RPMI8226 (cell line): ENCODE data around the gene BRD9.
A peak's percentile ranks its signal among the peaks of the same experiment; 100 is the strongest.
"Not testable (repeated sequence)": the region's sequence is repeated elsewhere in the genome, so short reads cannot be mapped to it uniquely, and the experiment has no call there.

Experiments
- DNase-seq: peaks from one replicate; pipeline ENCODE4 v3.0.0-alpha.2; 2015

Gene BRD9

DNA sequence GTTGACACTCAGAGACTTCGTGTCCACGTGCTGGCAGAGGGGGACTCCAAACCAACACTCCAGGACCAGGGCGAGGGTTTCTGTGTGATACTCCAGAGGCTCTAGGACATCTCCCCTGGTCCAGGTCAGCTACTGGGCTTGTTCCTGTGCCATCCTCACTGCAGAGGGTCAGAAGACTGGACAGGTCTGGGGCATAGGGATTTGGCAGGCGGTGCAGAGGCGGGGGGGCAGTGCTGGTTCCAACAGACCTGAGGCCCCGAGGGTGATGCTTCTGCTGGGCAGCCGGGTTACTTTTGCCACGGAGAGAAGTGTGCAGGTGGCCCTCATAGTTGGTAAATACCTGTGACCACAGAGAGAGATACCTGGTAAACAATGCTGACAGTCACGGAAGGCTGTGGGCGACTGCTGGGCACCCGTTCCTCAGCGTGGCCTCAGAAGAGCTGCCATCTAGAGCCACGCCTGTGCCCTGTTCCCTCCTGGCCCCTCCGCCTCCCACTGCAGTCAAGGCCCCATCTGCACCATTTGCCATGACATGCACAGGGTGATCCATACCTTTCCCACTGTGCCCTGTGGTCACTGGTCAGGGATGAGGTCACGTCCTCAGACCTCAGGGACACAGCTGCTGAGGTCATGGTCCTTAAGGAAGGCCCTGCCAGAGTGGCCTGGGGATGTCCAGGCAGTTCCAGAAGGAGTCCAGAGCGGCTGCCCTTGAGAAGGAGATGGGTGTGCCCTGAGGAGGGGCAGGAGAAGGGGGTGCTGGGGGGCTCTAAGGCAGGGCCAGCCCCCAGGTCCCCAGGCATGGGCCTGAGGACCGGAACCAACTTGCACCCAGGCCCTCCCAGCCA lies 30.1 kb upstream of the BRD9 start:
- no peak for DNase-seq

DNA sequence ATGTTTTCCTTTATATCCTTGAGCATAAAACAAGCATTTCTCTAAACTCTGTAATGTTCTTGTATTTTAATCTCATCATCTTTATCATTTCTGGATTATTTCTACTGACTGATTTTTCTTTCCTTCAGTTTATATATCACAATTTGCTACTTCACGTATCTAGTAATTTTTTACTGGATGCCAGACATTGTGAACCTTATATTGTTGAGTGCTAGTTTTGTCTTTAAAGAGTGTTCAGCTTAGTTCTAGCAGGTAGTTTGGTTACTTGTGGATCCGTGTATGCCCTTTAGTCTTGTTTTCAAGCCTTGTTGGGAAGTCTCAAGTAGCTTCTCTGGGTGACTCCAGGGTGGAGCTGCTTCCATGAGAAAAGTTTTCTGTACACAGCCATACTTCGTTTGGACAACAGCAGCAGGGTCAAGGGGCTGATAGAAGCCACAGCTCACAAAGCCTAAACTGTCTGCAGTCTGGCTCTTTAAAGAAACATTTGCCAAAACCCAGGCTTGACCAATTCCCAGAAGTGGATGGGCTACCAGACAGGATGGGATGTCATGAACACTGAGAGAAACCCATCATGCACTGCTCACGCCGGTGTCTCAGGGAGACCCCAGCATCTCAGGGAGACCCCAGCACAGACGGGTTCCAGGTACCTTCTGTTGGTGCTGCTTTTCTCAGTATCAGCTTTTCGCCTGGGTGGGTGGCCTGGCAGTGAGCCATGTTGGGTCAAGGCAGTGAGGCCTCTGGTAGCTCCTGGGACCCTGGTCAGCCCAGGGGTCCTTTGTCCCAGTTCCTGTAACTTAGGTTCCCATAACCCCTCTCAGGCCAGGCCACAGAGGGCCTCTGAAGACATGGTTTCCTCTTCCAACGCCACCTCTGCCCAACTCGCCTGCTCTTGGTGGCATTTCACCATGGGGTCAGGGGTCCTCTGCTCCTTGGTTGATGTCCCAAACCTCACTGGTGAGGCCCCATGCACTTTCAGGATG lies 29.1 kb upstream of the BRD9 start:
- DNase-seq, result no peak

DNA sequence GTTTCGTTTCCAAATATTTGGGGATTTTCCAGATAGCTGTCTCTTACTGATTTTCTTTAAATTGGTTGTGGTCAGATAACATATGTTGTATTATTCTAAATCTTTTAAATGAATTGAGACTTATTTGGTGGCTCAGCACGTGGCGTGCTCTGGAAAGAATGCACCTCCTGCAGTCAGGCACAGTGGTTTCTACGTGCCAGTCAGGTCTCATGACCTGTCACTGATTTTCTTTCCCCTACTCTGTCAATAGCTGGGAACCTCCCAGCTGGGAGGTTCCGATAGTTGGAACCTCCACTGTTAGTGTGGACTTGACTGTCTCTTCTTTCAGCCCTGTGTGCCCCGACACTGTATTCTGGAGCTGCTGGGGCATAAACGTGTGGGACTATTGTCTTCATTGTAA lies 27.7 kb upstream of the BRD9 start:
- DNase-seq, result no peak

- no peak for DNase-seq
Observed at GRCh38 chr5:919356-920000, 26.9 kb upstream of the BRD9 start.

DNA sequence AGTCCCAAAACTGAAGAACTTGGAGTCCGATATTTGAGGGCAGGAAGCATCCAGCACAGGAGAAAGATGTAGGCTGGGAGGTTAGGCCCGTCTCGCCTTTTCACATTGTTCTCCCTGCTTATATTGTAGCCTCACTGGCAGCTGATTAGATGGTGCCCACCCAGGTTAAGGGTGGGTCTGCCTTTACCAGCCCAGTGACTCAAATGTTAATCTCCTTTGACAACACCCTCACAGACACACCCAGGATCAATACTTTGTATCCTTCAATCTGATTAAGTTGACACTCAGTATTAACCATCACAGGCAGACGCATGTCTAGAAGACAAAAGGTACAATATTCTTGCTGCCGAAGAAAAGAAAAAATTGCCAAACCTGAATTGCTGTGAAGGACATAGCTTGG lies 26.1 kb upstream of the BRD9 start:
- not testable (repeated sequence) for DNase-seq

DNA sequence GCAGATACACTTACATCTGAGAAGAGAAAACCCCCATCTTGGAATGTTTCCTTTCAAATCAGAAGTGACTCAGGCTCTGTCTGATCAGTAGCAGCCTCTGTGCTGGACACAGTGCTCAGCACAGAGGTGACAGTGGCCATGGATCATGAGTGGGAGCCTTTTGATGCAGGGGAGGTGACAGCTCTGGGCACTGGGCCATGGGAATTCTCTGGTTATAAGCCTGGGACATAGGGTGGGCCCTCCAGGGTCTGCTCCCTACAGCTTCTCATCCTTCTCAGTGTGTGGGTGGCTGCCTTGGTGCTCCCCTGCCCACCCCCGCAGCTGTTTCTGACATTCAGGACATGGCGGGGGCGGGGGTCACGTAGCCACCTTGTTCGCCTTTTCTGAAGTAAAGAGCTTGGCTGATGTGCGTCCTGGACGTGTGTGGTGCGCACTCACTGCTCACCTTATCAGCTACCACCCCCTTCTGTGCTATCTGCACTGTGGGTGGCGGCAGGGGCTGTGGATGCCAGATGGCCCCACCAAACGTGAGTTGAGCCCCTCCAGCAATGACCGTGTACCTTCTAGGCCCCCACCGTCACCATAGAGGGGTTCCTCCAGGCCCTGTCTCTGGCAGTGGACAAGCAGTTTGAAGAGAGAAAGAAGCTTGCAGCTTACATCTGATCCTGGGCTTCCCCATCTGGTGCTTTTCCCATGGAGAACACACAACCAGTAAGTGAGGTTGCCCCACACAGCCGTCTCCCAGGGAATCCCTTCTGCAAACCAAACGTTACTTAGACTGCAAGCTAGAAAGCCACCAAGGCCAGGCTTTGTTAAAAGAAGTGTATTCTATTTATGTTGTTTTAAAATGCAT lies 24.1 kb upstream of the BRD9 start:
- no peak for DNase-seq

- no peak for DNase-seq
Observed at GRCh38 chr5:915946-916345, 23.3 kb upstream of the BRD9 start.

GRCh38 chr5:915346-915745 lies 22.7 kb upstream of the BRD9 start:
- DNase-seq, result not testable (repeated sequence)

- DNase-seq, result no peak
Observed at GRCh38 chr5:914612-915011, 22.0 kb upstream of the BRD9 start.

DNA sequence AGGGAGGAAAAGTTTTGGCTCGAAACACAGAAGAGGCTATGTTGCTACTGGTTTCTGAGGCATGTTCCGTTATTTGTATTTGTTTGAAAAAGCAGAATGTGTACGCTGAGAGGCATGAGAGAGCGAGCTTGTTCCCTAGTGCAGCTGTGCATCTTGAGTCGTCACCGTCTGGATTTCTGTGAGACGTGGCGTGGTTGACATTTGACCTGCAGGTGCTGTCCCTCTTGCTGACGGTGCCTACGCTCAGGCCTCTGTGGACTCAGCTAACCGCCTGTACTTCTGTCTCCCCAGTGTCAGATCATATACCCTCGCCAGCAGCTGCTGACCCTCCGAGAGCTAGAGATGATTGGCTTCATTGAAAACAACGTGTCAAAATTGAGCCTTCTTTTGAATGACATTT lies 21.6 kb upstream of the BRD9 start:
- DNase-seq, result no peak

DNA sequence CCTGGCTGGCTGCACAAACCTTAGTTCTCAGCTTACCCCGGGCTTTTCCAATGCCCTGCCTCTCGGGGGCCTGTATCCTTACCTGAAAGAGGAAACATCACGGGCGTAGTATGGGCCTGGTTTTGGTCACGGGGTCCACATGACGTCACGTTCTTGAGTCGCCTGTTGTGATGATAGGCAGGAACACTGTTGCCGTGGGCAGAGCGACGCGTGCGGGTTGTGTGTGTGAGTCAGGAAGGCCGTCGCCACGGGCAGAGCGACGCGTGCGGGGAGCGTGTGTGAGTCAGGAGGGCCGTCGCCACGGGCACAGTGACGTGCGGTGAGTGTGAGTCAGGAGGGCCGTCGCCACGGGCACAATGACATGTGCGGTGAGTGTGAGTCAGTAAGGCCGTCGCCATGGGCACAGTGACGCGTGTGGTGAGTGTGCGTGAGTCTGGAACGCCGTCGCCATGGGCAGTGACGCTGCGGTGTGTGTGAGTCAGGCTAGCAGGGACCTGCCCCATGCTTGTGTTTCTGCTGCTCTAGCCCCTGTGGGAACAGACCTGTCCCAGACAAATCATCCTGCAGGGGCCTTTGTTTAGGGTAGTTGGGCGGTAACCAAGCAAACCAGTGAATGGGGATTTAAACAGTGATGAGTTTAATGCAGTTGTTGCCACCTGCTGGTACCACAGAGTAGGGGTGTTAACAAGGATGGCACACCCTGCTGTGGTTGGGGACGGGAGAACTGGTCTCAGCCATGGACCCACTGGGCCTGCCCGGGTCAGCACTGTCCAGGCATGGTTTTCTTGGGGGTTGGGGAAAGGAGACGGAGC lies 19.9 kb upstream of the BRD9 start:
- DNase-seq, result peak; percentile 17

GRCh38 chr5:911601-912000 lies 19.0 kb upstream of the BRD9 start:
- no peak for DNase-seq

DNA sequence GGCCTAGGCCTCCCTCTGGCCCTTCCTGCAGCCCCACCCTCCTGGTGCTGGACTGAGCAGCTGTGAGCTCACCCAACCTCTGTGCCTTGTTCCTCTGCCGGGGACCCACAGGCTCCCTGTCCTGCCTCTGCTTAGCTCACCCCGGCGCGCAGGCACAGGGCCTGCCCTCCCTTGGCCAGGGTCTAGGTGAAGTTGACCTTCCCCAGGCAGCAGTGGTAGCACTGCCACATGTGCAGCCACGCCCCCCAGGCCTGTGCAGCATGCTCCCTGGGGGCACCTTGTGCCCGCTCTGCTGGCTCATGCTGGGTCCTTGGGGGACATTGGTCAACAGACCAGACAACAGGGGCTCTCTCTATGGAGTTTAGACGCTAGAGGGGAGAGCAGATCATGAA lies 18.2 kb upstream of the BRD9 start:
- no peak for DNase-seq

DNA sequence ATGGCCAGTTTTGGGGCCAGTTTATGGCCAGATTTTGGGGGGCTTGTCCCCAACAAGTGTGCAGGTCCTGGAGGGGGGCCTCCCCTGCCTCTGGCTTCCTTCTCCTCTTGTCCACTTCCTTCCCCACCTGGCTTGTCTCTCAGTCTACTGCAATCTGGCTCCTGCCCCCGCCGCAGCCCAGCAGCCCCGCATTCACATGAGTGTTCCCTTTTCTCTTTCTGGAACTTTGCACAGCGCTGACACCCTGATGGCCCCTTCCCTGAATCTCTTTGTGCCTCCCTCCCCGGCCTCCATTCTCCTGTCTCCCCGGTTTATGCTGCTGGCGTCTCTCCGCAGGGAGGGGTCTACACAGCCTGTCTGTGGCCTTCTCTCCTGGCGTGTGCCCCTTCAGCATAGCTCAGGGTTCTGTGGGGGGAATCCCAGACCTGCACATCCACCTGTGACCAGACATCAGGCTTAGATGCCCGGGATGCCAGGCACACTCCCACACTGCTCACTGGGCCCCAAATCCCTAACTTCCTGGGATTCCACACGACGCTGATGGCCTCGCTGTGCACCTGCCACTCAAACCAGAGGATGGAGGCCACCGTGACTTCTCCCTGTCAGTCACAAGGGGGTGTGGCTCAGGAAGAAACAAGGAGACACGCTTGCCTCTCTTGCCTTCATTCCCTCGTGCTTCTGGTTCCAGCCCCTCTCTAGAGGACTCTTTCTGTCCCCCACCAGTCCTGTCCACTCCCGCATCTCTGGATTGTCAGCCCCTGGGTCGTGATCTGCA lies 17.6 kb upstream of the BRD9 start:
- DNase-seq, result no peak

DNA sequence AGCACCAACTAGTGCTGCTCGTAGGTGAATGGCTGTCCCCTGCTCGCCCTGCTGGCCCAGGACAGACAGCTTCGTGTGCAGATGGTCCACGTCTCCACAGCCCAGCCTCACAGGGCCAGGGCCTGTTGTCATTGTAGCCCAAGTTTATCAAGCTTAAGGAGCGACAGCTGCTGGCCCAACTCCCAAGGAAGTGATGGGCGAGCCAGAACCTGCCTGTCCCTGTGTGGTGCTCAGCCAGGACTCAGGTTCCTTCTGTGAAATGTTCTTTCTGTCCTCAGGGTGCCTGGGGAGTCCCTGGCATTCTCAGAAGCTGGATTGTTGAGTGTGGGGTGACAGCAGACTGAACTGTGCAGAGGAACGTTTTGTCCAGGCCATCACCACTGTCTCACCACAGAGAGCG lies 16.5 kb upstream of the BRD9 start:
- DNase-seq, result no peak

- no peak for DNase-seq
Observed at GRCh38 chr5:908172-908571, 15.6 kb upstream of the BRD9 start.

DNA sequence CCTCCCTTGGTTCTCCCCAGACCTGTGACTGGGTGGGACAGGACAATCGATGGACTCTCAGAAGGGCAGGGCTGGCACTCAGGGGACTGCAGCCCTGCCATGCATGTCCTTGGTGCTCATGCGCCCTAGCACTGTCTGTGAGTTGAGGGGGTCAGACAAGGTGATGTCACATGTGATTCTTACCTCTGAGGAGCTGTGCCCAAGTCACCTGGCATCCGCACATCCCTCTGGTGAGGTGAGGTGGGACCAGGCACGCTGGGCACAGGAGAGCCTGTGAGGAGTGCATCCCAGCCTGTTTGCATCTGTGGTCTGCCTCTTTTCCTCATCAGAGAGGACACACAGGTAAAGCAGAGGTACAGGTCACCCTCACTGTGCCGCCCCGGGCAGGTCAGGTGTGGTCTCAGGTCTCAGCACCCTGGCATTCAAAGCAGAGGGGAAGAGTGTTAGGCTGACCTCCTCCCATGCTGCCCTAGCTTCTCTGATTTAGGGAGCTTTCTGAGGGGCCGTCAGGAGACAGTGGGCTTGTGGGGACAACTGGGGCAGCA lies 14.8 kb upstream of the BRD9 start:
- no peak for DNase-seq

GRCh38 chr5:905139-905642 lies 12.6 kb upstream of the BRD9 start:
- no peak for DNase-seq

GRCh38 chr5:903756-904096 lies 11.1 kb upstream of the BRD9 start:
- no peak for DNase-seq
